K562 (cell line): ENCODE measurements around the gene CTDSPL.

Experiments
- CHD1 ChIP-seq: fragments of 200-600 bp; sonication (generic); IDR thresholded peaks from one replicate; pipeline ENCODE4 v1.6.1; 2012; ENCODE audit warnings: mild to moderate bottlenecking, moderate library complexity, low read length, inconsistent platforms
- CSDE1 ChIP-seq, 2 experiments: fragments of 450-650 bp; IDR thresholded peaks; 2 replicates each; pipeline ENCODE4 v1.6.1; 2016; ENCODE audit warnings: mild to moderate bottlenecking in 1 of 2
- HIVEP1 ChIP-seq: fragments of 250-450 bp; sonication (Bioruptor Pico); IDR thresholded peaks from 2 replicates; pipeline ENCODE4 v1.4.0; 2020; ENCODE audit warnings: mild to moderate bottlenecking
- ZNF232 ChIP-seq: sonication (generic); formaldehyde crosslinking; IDR thresholded peaks from 2 replicates; pipeline ENCODE4 v1.8.0; 2022; ENCODE audit warnings: mild to moderate bottlenecking, missing genetic modification reagents
- TF ChIP-seq, protein P1 (sequence below), 3 experiments: IDR thresholded peaks in 2 of 3; conservative IDR thresholded peaks in 1 of 3; 2 replicates each; pipeline ENCODE4 v1.5.1; 2011 to 2012; ENCODE audit warnings: low read length in 3 of 3, mild to moderate bottlenecking in 3 of 3, control low read depth in 2 of 3, improper control_type of control experiment in 1 of 3, inconsistent platforms in 1 of 3, low read depth in 1 of 3, mixed read lengths in 1 of 3, moderate library complexity in 1 of 3; ENCODE audit not compliant: insufficient read depth in 2 of 3

DNA sequence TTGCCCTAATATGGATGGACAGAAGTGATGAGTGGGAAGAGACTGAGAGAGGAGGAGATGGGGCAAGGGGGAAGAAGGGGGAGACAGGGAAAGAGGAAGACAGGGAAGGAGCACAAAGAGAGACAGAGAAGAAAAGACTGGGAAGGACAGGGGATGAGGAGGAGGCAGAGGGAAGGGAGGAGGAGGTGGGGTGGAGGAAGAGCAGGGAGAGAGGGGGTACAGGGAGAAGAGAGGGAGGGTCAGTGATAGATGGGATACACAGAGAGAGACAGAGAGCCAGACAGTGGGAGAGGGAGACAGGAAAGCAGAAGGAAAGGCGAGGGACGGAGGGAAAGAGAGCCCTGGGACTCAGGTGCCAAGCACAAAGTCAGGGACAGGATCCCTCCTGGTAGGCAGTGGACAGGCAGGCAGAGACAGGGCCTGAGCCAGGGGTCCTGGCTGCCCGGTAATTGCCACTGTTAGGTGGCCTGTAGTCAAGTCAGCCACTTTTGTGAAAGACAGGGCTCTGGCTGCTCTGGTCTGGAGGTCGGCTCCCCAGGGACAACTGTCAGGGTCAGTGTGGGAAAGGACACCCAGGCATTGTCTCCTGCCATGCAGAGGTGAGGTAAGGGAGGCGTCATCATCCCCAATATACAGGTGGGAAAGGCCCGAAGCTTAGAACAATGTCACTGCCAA is 138.7 kb downstream of the CTDSPL start:
- TF ChIP-seq CHD1 (no peak), HIVEP1 (CRISPR knock-in tag) (no peak), ZNF232 (CRISPR knock-in tag) (no peak), CSDE1 (IDR thresholded peaks at IDR 0.05) (no peak)
- TF ChIP-seq, protein P1, sequence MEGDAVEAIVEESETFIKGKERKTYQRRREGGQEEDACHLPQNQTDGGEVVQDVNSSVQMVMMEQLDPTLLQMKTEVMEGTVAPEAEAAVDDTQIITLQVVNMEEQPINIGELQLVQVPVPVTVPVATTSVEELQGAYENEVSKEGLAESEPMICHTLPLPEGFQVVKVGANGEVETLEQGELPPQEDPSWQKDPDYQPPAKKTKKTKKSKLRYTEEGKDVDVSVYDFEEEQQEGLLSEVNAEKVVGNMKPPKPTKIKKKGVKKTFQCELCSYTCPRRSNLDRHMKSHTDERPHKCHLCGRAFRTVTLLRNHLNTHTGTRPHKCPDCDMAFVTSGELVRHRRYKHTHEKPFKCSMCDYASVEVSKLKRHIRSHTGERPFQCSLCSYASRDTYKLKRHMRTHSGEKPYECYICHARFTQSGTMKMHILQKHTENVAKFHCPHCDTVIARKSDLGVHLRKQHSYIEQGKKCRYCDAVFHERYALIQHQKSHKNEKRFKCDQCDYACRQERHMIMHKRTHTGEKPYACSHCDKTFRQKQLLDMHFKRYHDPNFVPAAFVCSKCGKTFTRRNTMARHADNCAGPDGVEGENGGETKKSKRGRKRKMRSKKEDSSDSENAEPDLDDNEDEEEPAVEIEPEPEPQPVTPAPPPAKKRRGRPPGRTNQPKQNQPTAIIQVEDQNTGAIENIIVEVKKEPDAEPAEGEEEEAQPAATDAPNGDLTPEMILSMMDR (IDR thresholded peaks at IDR 0.05 in 2 of 3, conservative IDR thresholded peaks at IDR 0.05 in 1 of 3; ENCODE audit: insufficient read depth in 2 of 3, low read depth in 1 of 3, low read length in 3 of 3) = no peak
